Gastroesophageal sphincter (tissue), 4 donors: Measurements from ENCODE around the gene MT4. TPM values are rescaled to one million over a fixed set of nuclear protein-coding genes. Genes with fewer than 3 reads are reported as not detected.

Source experiments
- ATAC-seq: fragments of 150-250 bp; one replicate; pipeline ENCODE4 v1.9.1; 2016; ENCODE audit warnings: mild to moderate bottlenecking, moderate library complexity
- H3K27ac ChIP-seq, 4 donors: fragments of 200-600 bp; sonication (generic) in 3 of 4; 1 replicate in 3 of 4; 2 replicates in 1 of 4; pipeline ENCODE4 v1.5.1; 2016 to 2019
- H3K27me3 ChIP-seq: fragments of 200-600 bp; sonication (generic); one replicate; pipeline ENCODE4 v1.5.1; 2019
- H3K36me3 ChIP-seq, 2 donors: fragments of 200-600 bp; sonication (generic); one replicate each; pipeline ENCODE4 v1.5.1; 2019; ENCODE audit warnings: control low read depth in 1 of 2
- H3K4me1 ChIP-seq, 3 donors: fragments of 200-600 bp; sonication (generic); 1 replicate in 2 of 3; 2 replicates in 1 of 3; pipeline ENCODE4 v1.5.1; 2016 to 2019; ENCODE audit warnings: control low read depth in 2 of 3
- H3K4me3 ChIP-seq, 2 donors: fragments of 200-600 bp; sonication (generic); one replicate each; pipeline ENCODE4 v1.5.1; 2019; ENCODE audit warnings: mild to moderate bottlenecking in 1 of 2, moderate library complexity in 1 of 2
- H3K9me3 ChIP-seq, 3 donors: fragments of 200-600 bp; sonication (generic); one replicate each; pipeline ENCODE4 v1.5.1; 2017 to 2019; ENCODE audit warnings: control low read depth in 2 of 3
- CTCF ChIP-seq, 4 experiments: fragments of 200-600 bp in 2 of 4; fragments of 450-650 bp in 2 of 4; sonication (generic) in 1 of 4; IDR thresholded peaks; one replicate each; pipeline ENCODE4 v1.5.1; 2017 to 2019; ENCODE audit warnings: antibody characterized with exemption in 4 of 4, mild to moderate bottlenecking in 2 of 4, moderate library complexity in 2 of 4
- EP300 ChIP-seq: sonication (generic); formaldehyde crosslinking; IDR thresholded peaks from one replicate; pipeline ENCODE4 v1.6.1; 2017; ENCODE audit warnings: antibody characterized with exemption, mild to moderate bottlenecking
- POLR2A ChIP-seq, 2 donors: fragments of 450-650 bp; IDR thresholded peaks; one replicate each; pipeline ENCODE4 v1.6.1; 2017; ENCODE audit warnings: antibody characterized with exemption in 2 of 2, mild to moderate bottlenecking in 2 of 2, moderate library complexity in 1 of 2
- POLR2AphosphoS5 ChIP-seq: sonication (generic); formaldehyde crosslinking; IDR thresholded peaks from one replicate; pipeline ENCODE4 v1.6.1; 2017; ENCODE audit warnings: antibody characterized with exemption
- WGBS, 2 donors: methylation state at CpG; one replicate each; pipeline ENCODE4 v1.1.5; 2018; ENCODE audit warnings: low coverage in 1 of 2; 5-methylcytosine and 5-hydroxymethylcytosine counted together
- total RNA-seq, 4 donors: library from RNA; depleted of rRNA; stranded (reverse); fragments of >200 nt; gene quantifications; one replicate each; pipeline ENCODE4 v1.1.0, GENCODE V29; 2016

The MT4 gene
- total RNA-seq, 4 donors from 2014 or later, result not detected

DNA sequence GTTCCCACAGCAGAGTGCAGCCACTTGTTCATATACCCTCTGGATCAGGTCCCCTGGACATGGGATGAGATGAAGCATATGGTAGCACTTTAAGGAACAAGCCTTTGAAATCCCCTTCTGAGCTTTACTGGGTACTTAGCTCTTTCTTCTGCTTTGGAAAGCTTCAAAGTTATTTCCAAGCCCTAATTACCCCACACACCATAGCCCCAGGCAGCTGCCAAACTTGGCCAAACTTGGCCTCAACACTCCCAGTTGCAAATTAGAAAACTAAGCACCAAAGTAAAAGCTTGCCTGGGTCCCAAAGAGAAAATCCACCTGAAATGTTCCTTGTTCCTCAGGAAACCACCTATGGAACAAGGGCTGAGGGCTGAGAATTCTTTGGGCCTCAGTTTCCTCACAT lies 15.7 kb upstream of the MT4 start:
- Histone ChIP-seq H3K4me1 (peaks cover 0 to 13% (median 7%) of the 10 kb centered on the region in 3 donors), H3K27ac (peak overlapping the region in 1 of 4 donors; percentile 53), H3K27me3 (peaks cover 14% of the 10 kb centered on the region), H3K36me3 (no peaks in the 10 kb centered on the region), H3K9me3 (no peaks in the 10 kb centered on the region), H3K4me3 (no peak overlapping the region)
- TF ChIP-seq POLR2AphosphoS5 (no peak), EP300 (no peak), CTCF (IDR thresholded peaks at IDR 0.05) (no peak), POLR2A (IDR thresholded peaks at IDR 0.05) (no peak)
- no peak for ATAC-seq

DNA sequence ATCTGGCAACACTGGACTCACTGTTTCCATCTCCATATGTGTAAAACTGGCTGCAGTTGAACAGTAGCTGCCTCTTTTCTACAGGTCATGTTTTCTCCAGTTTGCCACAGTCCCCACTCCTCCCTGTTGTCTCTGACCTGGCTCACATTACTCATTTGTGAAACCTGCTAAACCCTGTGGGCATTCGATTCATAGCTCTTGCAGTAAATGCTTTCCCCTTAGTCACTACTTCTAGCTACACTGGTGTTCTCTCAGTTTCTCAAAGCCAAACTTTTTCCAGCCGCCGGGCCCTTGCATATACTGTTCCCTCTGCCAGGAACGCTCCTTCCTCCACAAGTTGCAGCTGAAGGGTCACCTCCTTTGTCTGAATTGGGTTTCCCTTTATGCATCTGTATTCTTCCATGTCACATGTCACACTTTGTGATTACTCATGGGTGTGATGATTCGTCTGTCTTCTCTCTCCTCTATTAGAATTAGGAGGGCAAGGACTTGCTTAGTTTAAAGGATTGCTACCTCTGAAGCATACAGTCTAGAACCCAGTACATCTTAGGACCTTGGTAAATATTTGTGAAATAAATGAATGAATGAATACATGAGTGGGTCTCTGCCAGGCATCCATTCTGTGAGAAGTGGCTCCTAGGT lies 15.0 kb upstream of the MT4 start:
- no peak overlapping the region for H3K4me3 ChIP-seq
- no peak for ATAC-seq
- H3K9me3 ChIP-seq, result no peaks in the 10 kb centered on the region
- no peak for TF ChIP-seq POLR2AphosphoS5
- TF ChIP-seq EP300, result no peak
- no peak for TF ChIP-seq POLR2A (IDR thresholded peaks at IDR 0.05)
- TF ChIP-seq CTCF (IDR thresholded peaks at IDR 0.05), result no peak
- H3K27ac ChIP-seq, result no peak overlapping the region
- no peaks in the 10 kb centered on the region for H3K36me3 ChIP-seq
- 85 to 100% methylated on average over 2 to 5 of the region's 5 CpGs for WGBS, 2 donors
- peaks cover 21% of the 10 kb centered on the region for H3K27me3 ChIP-seq
- H3K4me1 ChIP-seq, result peaks cover 0 to 13% (median 7%) of the 10 kb centered on the region in 3 donors

- H3K27me3 ChIP-seq, result peaks cover 33% of the 10 kb centered on the region
- H3K27ac ChIP-seq, result peak overlapping the region in 2 of 4 donors; percentile 24 to 42
- 21 to 38% methylated on average over 5 to 11 of the region's 11 CpGs for WGBS, 2 donors
- no peaks in the 10 kb centered on the region for H3K9me3 ChIP-seq
- H3K36me3 ChIP-seq, result no peaks in the 10 kb centered on the region
- H3K4me1 ChIP-seq, result peaks cover 0 to 13% (median 7%) of the 10 kb centered on the region in 3 donors
- TF ChIP-seq CTCF (IDR thresholded peaks at IDR 0.05) (no peak), POLR2AphosphoS5 (no peak), POLR2A (IDR thresholded peaks at IDR 0.05) (no peak), EP300 (no peak)
- H3K4me3 ChIP-seq, result no peak overlapping the region
- no peak for ATAC-seq
Measured at GRCh38 chr16:56551796-56552738, 12.8 kb upstream of the MT4 start.

- Histone ChIP-seq H3K4me3 (no peak overlapping the region), H3K27ac (no peak overlapping the region), H3K4me1 (peaks cover 0 to 13% (median 7%) of the 10 kb centered on the region in 3 donors), H3K36me3 (no peaks in the 10 kb centered on the region), H3K27me3 (peaks cover 38% of the 10 kb centered on the region), H3K9me3 (no peaks in the 10 kb centered on the region)
- TF ChIP-seq CTCF (IDR thresholded peaks at IDR 0.05), result no peak
- no peak for ATAC-seq
- 91 to 93% methylated on average over 7 to 9 of the region's 10 CpGs for WGBS, 2 donors
Measured at GRCh38 chr16:56554441-56554840, 10.4 kb upstream of the MT4 start.
